Gastrocnemius medialis (tissue), 4 donors: Measurements from ENCODE around the gene DPYSL5.

Experiments used
- POLR2A ChIP-seq, 2 donors: fragments of 450-650 bp; IDR thresholded peaks; one replicate each; pipeline ENCODE4 v1.6.1; 2017; ENCODE audit warnings: antibody characterized with exemption in 2 of 2, mild to moderate bottlenecking in 2 of 2, moderate library complexity in 2 of 2
- TF ChIP-seq, protein P1 (sequence below), 5 experiments: fragments of 450-650 bp in 3 of 5; fragments of 200-600 bp in 2 of 5; sonication (generic) in 2 of 5; IDR thresholded peaks in 4 of 5; conservative IDR thresholded peaks in 1 of 5; 1 replicate in 4 of 5; 2 replicates in 1 of 5; pipeline ENCODE4 v1.5.1; 2016 to 2019; ENCODE audit warnings: antibody characterized with exemption in 5 of 5, mild to moderate bottlenecking in 3 of 5, moderate library complexity in 3 of 5

DNA sequence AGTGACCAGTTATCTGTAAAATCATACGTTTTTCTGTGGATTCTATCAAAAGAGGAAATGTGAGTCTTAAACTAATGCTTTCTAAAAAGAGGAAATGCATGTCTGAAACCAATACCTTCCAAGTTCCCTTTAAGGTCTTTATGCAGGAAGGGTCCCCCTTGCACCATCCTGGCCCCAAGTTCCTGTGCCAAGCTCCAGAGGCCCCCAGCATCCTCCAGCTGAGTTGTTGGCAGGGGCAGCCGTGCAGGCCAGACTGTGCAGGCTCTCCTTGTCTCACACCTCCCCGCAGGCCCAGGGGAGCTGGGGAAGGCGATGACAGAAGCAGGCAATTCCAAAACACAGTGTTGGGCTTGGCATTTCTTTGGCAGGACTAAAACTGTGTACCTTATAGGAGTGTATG lies 39.2 kb downstream of the DPYSL5 start:
- TF ChIP-seq, protein P1, sequence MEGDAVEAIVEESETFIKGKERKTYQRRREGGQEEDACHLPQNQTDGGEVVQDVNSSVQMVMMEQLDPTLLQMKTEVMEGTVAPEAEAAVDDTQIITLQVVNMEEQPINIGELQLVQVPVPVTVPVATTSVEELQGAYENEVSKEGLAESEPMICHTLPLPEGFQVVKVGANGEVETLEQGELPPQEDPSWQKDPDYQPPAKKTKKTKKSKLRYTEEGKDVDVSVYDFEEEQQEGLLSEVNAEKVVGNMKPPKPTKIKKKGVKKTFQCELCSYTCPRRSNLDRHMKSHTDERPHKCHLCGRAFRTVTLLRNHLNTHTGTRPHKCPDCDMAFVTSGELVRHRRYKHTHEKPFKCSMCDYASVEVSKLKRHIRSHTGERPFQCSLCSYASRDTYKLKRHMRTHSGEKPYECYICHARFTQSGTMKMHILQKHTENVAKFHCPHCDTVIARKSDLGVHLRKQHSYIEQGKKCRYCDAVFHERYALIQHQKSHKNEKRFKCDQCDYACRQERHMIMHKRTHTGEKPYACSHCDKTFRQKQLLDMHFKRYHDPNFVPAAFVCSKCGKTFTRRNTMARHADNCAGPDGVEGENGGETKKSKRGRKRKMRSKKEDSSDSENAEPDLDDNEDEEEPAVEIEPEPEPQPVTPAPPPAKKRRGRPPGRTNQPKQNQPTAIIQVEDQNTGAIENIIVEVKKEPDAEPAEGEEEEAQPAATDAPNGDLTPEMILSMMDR (IDR thresholded peaks at IDR 0.05 in 4 of 5, conservative IDR thresholded peaks at IDR 0.05 in 1 of 5): no peak
- TF ChIP-seq POLR2A (IDR thresholded peaks at IDR 0.05): no peak
